ENCODE measurements around the gene ALDH16A1.
A peak's percentile ranks its signal among the peaks of the same experiment; 100 is the strongest.

DNA sequence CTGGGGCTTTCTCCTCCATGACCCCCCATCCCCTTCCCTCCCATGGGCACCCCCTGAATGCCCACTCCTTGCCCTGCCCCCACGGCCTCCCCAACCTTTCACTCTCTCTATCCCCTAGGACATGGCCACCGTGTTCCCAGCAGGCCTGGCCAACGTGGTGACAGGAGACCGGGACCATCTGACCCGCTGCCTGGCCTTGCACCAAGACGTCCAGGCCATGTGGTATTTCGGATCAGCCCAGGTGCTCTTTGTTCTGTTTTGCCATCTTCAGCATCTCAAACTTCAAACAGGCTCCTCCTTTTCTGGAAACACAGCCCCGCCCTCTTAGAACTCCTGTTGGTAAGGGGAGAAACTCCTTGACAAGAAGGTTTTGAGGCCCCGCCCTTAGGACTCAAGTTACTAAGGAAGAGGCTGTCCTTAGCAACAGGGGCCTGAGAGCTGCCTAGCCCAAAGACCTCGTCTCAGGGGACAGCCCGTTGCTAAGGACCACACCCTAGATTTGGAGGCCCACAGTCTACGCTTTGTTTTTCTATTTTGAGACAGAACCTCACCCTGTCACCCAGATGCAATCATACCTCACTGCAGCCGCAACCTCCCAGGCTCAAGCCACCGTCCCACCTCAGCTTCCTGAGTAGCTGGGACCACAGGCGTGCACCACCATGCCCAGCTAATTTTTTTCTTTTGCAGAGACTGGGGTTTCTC, 15.9 kb downstream of the ALDH16A1 start:
- TF ChIP-seq CEBPB (IDR thresholded peaks at IDR 0.05; ENCODE audit: borderline replicate concordance in 1 of 2, low read depth in 2 of 2, low read length in 2 of 2) (no peak), JUND (IDR thresholded peaks at IDR 0.05; ENCODE audit: low read depth, low read length) (no peak), RCOR1 (conservative IDR thresholded peaks at IDR 0.05; ENCODE audit: low read depth, low read length) (no peak), MEF2A (IDR thresholded peaks at IDR 0.05; ENCODE audit: insufficient read depth, low read depth, low read length) (peak; percentile 82), CREM (IDR thresholded peaks at IDR 0.05; ENCODE audit: low read depth) (peak; percentile 75), SUZ12 (IDR thresholded peaks at IDR 0.05; ENCODE audit: unreplicated experiment) (no peak), SP1 (IDR thresholded peaks at IDR 0.05; ENCODE audit: low read depth, low read length) (peak; percentile 69), ZBED1 (IDR thresholded peaks at IDR 0.05; ENCODE audit: borderline replicate concordance) (no peak), SRF (IDR thresholded peaks at IDR 0.05; ENCODE audit: low read depth in 2 of 2, low read length in 2 of 2) (no peak)
- TF ChIP-seq, protein P1, sequence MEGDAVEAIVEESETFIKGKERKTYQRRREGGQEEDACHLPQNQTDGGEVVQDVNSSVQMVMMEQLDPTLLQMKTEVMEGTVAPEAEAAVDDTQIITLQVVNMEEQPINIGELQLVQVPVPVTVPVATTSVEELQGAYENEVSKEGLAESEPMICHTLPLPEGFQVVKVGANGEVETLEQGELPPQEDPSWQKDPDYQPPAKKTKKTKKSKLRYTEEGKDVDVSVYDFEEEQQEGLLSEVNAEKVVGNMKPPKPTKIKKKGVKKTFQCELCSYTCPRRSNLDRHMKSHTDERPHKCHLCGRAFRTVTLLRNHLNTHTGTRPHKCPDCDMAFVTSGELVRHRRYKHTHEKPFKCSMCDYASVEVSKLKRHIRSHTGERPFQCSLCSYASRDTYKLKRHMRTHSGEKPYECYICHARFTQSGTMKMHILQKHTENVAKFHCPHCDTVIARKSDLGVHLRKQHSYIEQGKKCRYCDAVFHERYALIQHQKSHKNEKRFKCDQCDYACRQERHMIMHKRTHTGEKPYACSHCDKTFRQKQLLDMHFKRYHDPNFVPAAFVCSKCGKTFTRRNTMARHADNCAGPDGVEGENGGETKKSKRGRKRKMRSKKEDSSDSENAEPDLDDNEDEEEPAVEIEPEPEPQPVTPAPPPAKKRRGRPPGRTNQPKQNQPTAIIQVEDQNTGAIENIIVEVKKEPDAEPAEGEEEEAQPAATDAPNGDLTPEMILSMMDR (IDR thresholded peaks at IDR 0.05 in 2 of 3, conservative IDR thresholded peaks at IDR 0.05 in 1 of 3; ENCODE audit: control insufficient read depth in 2 of 3, extremely low read depth in 1 of 3, insufficient read depth in 1 of 3, low read depth in 3 of 3, low read length in 3 of 3), result no peak
- TF ChIP-seq, protein P2, sequence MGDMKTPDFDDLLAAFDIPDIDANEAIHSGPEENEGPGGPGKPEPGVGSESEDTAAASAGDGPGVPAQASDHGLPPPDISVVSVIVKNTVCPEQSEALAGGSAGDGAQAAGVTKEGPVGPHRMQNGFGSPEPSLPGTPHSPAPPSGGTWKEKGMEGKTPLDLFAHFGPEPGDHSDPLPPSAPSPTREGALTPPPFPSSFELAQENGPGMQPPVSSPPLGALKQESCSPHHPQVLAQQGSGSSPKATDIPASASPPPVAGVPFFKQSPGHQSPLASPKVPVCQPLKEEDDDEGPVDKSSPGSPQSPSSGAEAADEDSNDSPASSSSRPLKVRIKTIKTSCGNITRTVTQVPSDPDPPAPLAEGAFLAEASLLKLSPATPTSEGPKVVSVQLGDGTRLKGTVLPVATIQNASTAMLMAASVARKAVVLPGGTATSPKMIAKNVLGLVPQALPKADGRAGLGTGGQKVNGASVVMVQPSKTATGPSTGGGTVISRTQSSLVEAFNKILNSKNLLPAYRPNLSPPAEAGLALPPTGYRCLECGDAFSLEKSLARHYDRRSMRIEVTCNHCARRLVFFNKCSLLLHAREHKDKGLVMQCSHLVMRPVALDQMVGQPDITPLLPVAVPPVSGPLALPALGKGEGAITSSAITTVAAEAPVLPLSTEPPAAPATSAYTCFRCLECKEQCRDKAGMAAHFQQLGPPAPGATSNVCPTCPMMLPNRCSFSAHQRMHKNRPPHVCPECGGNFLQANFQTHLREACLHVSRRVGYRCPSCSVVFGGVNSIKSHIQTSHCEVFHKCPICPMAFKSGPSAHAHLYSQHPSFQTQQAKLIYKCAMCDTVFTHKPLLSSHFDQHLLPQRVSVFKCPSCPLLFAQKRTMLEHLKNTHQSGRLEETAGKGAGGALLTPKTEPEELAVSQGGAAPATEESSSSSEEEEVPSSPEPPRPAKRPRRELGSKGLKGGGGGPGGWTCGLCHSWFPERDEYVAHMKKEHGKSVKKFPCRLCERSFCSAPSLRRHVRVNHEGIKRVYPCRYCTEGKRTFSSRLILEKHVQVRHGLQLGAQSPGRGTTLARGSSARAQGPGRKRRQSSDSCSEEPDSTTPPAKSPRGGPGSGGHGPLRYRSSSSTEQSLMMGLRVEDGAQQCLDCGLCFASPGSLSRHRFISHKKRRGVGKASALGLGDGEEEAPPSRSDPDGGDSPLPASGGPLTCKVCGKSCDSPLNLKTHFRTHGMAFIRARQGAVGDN (IDR thresholded peaks at IDR 0.05), result no peak
- TF ChIP-seq, protein P3, sequence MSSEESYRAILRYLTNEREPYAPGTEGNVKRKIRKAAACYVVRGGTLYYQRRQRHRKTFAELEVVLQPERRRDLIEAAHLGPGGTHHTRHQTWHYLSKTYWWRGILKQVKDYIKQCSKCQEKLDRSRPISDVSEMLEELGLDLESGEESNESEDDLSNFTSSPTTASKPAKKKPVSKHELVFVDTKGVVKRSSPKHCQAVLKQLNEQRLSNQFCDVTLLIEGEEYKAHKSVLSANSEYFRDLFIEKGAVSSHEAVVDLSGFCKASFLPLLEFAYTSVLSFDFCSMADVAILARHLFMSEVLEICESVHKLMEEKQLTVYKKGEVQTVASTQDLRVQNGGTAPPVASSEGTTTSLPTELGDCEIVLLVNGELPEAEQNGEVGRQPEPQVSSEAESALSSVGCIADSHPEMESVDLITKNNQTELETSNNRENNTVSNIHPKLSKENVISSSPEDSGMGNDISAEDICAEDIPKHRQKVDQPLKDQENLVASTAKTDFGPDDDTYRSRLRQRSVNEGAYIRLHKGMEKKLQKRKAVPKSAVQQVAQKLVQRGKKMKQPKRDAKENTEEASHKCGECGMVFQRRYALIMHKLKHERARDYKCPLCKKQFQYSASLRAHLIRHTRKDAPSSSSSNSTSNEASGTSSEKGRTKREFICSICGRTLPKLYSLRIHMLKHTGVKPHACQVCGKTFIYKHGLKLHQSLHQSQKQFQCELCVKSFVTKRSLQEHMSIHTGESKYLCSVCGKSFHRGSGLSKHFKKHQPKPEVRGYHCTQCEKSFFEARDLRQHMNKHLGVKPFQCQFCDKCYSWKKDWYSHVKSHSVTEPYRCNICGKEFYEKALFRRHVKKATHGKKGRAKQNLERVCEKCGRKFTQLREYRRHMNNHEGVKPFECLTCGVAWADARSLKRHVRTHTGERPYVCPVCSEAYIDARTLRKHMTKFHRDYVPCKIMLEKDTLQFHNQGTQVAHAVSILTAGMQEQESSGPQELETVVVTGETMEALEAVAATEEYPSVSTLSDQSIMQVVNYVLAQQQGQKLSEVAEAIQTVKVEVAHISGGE (CRISPR knock-in tag; IDR thresholded peaks at IDR 0.05), result no peak
- TF ChIP-seq, protein P4, sequence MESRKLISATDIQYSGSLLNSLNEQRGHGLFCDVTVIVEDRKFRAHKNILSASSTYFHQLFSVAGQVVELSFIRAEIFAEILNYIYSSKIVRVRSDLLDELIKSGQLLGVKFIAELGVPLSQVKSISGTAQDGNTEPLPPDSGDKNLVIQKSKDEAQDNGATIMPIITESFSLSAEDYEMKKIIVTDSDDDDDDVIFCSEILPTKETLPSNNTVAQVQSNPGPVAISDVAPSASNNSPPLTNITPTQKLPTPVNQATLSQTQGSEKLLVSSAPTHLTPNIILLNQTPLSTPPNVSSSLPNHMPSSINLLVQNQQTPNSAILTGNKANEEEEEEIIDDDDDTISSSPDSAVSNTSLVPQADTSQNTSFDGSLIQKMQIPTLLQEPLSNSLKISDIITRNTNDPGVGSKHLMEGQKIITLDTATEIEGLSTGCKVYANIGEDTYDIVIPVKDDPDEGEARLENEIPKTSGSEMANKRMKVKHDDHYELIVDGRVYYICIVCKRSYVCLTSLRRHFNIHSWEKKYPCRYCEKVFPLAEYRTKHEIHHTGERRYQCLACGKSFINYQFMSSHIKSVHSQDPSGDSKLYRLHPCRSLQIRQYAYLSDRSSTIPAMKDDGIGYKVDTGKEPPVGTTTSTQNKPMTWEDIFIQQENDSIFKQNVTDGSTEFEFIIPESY (IDR thresholded peaks at IDR 0.05), result no peak
- TF ChIP-seq, protein P5, sequence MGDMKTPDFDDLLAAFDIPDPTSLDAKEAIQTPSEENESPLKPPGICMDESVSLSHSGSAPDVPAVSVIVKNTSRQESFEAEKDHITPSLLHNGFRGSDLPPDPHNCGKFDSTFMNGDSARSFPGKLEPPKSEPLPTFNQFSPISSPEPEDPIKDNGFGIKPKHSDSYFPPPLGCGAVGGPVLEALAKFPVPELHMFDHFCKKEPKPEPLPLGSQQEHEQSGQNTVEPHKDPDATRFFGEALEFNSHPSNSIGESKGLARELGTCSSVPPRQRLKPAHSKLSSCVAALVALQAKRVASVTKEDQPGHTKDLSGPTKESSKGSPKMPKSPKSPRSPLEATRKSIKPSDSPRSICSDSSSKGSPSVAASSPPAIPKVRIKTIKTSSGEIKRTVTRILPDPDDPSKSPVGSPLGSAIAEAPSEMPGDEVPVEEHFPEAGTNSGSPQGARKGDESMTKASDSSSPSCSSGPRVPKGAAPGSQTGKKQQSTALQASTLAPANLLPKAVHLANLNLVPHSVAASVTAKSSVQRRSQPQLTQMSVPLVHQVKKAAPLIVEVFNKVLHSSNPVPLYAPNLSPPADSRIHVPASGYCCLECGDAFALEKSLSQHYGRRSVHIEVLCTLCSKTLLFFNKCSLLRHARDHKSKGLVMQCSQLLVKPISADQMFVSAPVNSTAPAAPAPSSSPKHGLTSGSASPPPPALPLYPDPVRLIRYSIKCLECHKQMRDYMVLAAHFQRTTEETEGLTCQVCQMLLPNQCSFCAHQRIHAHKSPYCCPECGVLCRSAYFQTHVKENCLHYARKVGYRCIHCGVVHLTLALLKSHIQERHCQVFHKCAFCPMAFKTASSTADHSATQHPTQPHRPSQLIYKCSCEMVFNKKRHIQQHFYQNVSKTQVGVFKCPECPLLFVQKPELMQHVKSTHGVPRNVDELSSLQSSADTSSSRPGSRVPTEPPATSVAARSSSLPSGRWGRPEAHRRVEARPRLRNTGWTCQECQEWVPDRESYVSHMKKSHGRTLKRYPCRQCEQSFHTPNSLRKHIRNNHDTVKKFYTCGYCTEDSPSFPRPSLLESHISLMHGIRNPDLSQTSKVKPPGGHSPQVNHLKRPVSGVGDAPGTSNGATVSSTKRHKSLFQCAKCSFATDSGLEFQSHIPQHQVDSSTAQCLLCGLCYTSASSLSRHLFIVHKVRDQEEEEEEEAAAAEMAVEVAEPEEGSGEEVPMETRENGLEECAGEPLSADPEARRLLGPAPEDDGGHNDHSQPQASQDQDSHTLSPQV (IDR thresholded peaks at IDR 0.05), result no peak

All from GM12878 (cell line).